GM12801 (cell line): ENCODE data around the gene TUBGCP6.

Experiments used
- TF ChIP-seq, protein P1 (sequence below): IDR thresholded peaks from one replicate; pipeline ENCODE4 v1.5.1; 2011; ENCODE audit warnings: control low read depth; ENCODE audit not compliant: insufficient read length; ENCODE audit errors: extremely low read depth

The TUBGCP6 gene

DNA sequence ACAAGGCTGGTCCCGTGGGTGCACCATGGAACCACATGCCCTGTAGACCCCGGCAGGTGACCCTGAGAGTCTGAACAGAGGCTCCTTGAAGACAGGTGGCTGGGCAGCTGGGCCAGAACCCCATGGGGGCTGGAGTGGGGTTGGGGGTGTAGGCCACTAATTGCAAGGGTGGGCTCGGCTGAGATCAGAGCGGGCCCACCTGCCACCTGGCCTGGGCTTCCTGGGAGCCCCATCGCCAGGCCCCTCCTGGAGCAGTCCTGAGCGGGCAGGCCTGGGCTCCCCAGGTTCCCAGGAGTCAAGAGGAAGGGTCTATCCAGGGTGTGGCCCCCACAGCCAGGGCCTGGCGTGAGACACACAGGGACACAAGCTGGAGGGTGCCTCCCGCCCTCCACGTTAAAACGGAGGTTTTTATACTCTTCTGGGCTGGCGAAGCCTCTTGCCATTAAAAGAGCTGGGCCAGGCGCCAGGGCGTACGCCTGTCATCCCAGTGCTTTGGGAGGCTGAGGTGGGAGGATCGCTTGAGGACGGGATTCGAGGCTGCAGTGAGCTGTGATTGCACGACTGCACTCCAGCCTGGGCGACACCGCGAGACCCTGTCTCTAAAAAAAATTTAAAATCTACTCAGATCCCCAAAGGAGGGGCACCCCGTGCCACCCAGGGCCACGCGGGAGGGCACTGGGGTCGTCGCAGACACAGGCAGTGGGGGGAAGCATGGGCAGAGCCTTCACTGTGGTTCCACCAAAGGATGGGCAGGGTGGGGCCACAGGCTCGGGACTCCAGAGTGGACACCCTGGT lies 63.9 kb downstream of the TUBGCP6 start:
- TF ChIP-seq, protein P1, sequence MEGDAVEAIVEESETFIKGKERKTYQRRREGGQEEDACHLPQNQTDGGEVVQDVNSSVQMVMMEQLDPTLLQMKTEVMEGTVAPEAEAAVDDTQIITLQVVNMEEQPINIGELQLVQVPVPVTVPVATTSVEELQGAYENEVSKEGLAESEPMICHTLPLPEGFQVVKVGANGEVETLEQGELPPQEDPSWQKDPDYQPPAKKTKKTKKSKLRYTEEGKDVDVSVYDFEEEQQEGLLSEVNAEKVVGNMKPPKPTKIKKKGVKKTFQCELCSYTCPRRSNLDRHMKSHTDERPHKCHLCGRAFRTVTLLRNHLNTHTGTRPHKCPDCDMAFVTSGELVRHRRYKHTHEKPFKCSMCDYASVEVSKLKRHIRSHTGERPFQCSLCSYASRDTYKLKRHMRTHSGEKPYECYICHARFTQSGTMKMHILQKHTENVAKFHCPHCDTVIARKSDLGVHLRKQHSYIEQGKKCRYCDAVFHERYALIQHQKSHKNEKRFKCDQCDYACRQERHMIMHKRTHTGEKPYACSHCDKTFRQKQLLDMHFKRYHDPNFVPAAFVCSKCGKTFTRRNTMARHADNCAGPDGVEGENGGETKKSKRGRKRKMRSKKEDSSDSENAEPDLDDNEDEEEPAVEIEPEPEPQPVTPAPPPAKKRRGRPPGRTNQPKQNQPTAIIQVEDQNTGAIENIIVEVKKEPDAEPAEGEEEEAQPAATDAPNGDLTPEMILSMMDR: no peak

DNA sequence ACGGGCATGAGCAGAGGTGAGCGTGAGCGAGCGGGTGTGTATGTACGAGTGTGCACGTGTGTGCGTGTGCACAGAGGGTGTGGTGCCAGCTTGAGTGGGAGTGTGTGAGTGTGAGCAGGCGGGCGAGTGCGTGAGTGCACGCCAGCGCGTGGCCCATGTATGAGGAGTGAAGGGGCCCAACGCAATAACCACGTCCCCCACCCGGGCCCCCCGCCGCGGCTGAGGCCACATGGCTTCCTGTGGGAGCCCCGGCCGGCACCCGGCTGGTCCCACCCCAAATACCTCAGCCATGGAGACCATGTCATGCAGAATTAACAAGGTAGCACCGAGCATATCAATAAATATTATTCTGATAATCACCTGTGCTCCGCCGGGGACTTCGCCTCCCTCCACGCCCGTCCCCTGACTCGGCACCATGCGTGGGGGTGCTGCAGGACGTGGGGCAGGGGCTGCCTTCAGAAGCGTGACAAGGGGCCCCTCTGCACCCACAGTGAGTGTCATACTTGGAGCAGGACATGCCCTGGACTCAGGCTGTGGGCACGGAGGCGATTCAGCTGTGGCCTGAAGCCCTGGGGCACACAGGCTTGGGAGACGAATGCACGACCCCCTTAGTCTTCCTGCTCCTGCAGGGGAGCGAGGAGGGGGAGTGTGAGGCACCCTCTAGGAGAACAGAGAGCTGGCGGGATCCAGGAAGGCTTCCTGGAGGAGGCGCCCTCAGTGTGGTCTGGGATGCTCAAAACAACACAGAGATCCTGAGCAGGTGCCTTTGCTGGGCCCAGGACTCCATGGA lies 64.7 kb downstream of the TUBGCP6 start:
- TF ChIP-seq, protein P1: no peak

DNA sequence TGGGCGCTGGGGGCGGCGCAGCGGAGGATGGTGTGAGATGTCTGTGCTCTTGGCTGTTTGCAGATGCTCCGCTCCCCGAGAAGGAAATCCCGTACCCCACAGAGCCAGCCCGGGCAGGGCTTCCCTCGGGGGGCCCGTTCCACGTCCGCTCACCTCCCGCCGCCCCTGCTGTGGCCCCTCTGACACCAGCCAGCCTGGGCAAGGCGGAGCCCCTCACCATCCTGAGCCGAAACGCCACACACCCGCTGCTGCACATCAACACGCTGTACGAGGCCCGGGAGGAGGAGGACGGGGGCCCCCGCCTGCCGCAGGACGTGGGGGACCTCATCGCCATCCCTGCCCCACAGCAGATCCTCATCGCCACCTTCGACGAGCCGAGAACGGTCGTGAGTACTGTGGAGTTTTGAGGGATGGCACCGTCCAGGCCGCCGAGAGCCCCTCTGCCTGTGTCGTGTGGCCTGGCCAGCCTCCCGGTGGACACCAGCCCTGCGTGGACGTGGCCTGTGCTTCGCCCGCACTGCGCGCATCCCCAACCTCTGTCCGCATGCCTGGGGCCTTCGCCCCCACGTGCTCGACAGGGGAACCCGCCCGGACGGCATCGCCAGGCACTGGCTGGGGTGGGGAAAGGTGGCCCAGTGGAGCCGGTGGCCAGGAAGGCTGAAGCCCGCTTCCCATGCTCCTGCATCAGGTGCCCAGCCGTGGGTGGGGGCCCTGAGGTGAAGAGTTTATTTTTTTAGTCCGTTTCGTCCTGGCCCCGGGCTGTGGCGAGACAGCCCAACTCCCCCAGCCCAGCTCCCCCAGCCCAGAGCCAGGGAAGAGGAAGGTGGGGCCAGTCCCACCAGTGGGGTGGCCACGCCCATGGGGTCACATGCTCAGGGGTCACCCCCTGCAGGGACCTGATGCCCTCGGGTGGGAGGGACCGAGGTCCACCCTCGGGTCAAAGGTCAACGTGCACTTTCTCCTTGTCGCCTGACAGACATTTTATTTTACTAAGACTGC lies 65.7 kb downstream of the TUBGCP6 start:
- TF ChIP-seq, protein P1: no peak

DNA sequence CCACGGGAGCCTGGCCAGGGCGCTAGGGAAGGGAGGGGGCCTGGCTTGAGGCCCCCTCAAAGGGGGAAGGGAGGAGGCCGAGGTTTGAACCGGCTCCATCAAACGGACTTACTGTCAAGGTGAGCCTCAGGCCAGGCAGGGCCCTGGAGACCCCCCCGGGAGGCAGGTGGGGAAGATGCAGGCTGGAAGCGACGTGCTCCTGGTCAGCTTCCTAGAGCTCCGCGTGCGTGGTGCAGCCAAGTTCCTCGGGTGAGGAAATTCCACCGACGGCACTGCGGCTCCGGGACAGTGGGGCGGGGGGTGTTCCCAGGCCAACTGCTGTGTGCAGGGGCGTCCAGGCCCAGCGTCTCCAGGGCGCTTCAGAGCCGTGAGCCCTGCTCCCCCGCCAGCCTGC lies 66.4 kb downstream of the TUBGCP6 start:
- TF ChIP-seq, protein P1: no peak

DNA sequence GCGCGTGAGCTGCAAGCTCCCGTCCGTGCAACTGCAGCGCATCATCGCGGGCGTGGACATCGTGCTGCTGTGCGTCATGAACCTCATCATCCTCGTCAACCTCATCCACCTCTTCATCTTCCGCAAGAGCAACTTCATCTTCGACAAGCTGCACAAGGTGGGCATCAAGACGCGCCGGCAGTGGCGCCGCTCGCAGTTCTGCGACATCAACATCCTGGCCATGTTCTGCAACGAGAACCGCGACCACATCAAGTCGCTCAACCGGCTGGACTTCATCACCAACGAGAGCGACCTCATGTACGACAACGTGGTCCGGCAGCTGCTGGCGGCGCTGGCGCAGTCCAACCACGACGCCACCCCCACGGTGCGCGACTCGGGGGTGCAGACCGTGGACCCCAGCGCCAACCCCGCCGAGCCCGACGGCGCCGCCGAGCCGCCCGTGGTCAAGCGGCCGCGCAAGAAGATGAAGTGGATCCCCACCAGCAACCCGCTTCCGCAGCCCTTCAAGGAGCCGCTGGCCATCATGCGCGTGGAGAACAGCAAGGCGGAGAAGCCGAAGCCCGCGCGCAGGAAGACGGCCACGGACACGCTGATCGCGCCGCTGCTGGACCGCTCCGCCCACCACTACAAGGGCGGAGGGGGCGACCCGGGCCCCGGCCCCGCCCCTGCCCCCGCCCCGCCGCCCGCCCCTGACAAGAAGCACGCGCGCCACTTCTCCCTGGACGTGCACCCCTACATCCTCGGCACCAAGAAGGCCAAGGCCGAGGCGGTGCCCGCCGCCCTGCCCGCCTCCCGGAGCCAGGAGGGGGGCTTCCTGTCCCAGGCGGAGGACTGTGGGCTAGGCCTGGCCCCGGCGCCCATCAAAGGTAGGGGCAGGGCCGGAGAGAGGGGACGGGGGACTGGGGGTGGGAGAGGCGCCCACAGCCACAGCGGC lies 67.0 kb downstream of the TUBGCP6 start:
- TF ChIP-seq, protein P1: no peak

DNA sequence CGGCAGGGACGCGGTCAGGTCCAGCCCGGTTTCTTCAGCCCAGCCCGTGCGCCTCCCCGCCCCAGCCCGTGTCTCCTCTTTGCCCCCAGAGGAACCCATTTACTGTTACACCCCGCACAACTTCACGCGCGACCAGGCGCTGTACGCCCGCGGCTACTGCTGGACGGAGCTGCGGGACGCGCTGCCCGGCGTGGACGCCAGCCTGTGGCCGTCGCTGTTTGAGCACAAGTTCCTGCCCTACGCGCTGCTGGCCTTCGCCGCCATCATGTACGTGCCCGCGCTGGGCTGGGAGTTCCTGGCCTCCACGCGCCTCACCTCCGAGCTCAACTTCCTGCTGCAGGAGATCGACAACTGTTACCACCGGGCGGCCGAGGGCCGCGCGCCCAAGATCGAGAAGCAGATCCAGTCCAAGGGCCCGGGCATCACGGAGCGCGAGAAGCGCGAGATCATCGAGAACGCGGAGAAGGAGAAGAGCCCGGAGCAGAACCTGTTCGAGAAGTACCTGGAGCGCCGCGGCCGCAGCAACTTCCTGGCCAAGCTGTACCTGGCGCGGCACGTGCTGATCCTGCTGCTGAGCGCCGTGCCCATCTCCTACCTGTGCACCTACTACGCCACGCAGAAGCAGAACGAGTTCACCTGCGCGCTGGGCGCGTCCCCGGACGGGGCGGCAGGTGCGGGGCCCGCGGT lies 67.8 kb downstream of the TUBGCP6 start:
- TF ChIP-seq, protein P1: no peak
